Transverse colon (tissue), 4 donors: ENCODE data around the gene SCNM1. TPM values are rescaled to one million over a fixed set of nuclear protein-coding genes. Genes with fewer than 3 reads are reported as not detected.
"Not testable (repeated sequence)": the region's sequence is repeated elsewhere in the genome, so short reads cannot be mapped to it uniquely, and the experiment has no call there.

Experiments
- DNase-seq: peaks from one replicate; pipeline ENCODE4 v3.0.0-alpha.2; 2019
- H3K27ac ChIP-seq, 4 donors: fragments of 200-600 bp; sonication (generic); 2 replicates each; pipeline ENCODE4 v1.5.1; 2016 to 2018; ENCODE audit warnings: inconsistent platforms in 4 of 4
- H3K27me3 ChIP-seq: fragments of 200-600 bp; sonication (generic); 2 replicates; pipeline ENCODE4 v1.5.1; 2017; ENCODE audit warnings: inconsistent platforms
- H3K36me3 ChIP-seq, 4 donors: fragments of 200-600 bp; sonication (generic); 2 replicates each; pipeline ENCODE4 v1.5.1; 2017 to 2019; ENCODE audit warnings: inconsistent platforms in 4 of 4
- H3K4me1 ChIP-seq, 4 donors: fragments of 200-600 bp; sonication (generic); 2 replicates each; pipeline ENCODE4 v1.5.1; 2017 to 2020; ENCODE audit warnings: inconsistent platforms in 4 of 4
- H3K4me3 ChIP-seq, 4 donors: fragments of 200-600 bp; sonication (generic); 1 replicate in 1 of 4; 2 replicates in 3 of 4; pipeline versions ENCODE4 v1.5.1 to v1.6.1; 2017 to 2019; ENCODE audit warnings: inconsistent platforms in 4 of 4
- H3K9me3 ChIP-seq, 2 donors: fragments of 200-600 bp; sonication (generic); 2 replicates each; pipeline ENCODE4 v1.5.1; 2017 to 2019; ENCODE audit warnings: inconsistent platforms in 2 of 2
- EP300 ChIP-seq: sonication (generic); formaldehyde crosslinking; IDR thresholded peaks from one replicate; pipeline ENCODE4 v1.6.1; 2017; ENCODE audit warnings: antibody characterized with exemption, low read depth
- POLR2A ChIP-seq: fragments of 450-650 bp; IDR thresholded peaks from one replicate; pipeline ENCODE4 v1.6.1; 2016; ENCODE audit warnings: antibody characterized with exemption, mild to moderate bottlenecking, moderate library complexity
- POLR2AphosphoS5 ChIP-seq, 3 donors: sonication (generic); formaldehyde crosslinking; IDR thresholded peaks; one replicate each; pipeline ENCODE4 v1.6.1; 2016; ENCODE audit warnings: antibody characterized with exemption in 3 of 3
- WGBS, 2 donors: methylation state at CpG; one replicate each; pipeline ENCODE4 v1.1.5; 2018; ENCODE audit warnings: low coverage in 1 of 2; 5-methylcytosine and 5-hydroxymethylcytosine counted together
- in situ Hi-C, 4 donors: fragments of 200-750 bp; cut with MboI; loops; one replicate each; pipeline versions ENCODE4 v1.15.0 to v1.15.1; 2017; ENCODE audit warnings: low sequenced_read_pairs in 3 of 4, low pct_ligation_motif_present in 1 of 4, low pct_unique_long_range_greater_than_20kb in 1 of 4
- intact Hi-C: fragments of 100-400 bp; cut with DNase I; formaldehyde crosslinking; loops from one replicate; pipeline ENCODE4 v1.15.1; 2023; ENCODE audit warnings: low total_unique reads
- total RNA-seq, 4 donors: library from RNA; depleted of rRNA; stranded (reverse); fragments of >200 nt; gene quantifications; one replicate each; pipeline ENCODE4 v1.1.0, GENCODE V29; 2016
- TF ChIP-seq, protein P1 (sequence below), 5 experiments: fragments of 200-600 bp in 3 of 5; fragments of 450-650 bp in 2 of 5; sonication (generic) in 3 of 5; IDR thresholded peaks; 1 replicate in 2 of 5; 2 replicates in 3 of 5; pipeline ENCODE4 v1.5.1; 2016 to 2017; ENCODE audit warnings: antibody characterized with exemption in 5 of 5, inconsistent platforms in 3 of 5, mild to moderate bottlenecking in 2 of 5, moderate library complexity in 1 of 5

The SCNM1 gene
- total RNA-seq, 4 donors from 2014 or later = 9.0 to 35.4 (median 25.1) TPM

DNA sequence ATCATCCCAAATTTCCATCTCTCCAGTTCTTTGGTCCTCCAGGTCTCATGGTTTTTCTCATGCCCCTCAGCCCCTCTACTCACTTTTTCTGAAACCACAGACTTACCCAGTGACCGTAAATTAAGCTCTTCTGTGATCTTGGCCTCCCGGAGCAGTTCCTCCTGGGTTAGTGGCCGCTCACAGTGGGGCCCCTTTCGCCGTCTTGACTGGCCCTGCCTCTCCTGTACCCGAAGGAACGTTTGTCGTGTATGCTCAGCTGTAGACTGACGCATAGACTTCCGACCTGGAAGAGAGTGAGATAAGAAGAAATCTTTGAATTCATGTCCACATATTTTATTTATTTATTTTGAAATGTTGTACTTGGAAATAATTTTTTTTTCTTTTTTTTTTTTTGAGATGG lies 18.3 kb downstream of the SCNM1 start:
- Histone ChIP-seq H3K4me1 (peaks cover 9 to 25% (median 16%) of the 10 kb centered on the region in 4 donors), H3K36me3 (peaks cover 0 to 60% (median 30%) of the 10 kb centered on the region in 4 donors), H3K27me3 (no peaks in the 10 kb centered on the region), H3K27ac (no peak overlapping the region), H3K4me3 (no peak overlapping the region), H3K9me3 (no peaks in the 10 kb centered on the region)
- in situ Hi-C loops = no loop called here
- no peak for DNase-seq
- WGBS, 2 donors = 90 to 92% methylated on average over 8 to 10 of the region's 10 CpGs
- intact Hi-C loops = no loop called here
- TF ChIP-seq, protein P1, sequence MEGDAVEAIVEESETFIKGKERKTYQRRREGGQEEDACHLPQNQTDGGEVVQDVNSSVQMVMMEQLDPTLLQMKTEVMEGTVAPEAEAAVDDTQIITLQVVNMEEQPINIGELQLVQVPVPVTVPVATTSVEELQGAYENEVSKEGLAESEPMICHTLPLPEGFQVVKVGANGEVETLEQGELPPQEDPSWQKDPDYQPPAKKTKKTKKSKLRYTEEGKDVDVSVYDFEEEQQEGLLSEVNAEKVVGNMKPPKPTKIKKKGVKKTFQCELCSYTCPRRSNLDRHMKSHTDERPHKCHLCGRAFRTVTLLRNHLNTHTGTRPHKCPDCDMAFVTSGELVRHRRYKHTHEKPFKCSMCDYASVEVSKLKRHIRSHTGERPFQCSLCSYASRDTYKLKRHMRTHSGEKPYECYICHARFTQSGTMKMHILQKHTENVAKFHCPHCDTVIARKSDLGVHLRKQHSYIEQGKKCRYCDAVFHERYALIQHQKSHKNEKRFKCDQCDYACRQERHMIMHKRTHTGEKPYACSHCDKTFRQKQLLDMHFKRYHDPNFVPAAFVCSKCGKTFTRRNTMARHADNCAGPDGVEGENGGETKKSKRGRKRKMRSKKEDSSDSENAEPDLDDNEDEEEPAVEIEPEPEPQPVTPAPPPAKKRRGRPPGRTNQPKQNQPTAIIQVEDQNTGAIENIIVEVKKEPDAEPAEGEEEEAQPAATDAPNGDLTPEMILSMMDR (IDR thresholded peaks at IDR 0.05) = no peak
- TF ChIP-seq POLR2A (no peak), EP300 (no peak), POLR2AphosphoS5 (IDR thresholded peaks at IDR 0.05) (no peak)

GRCh38 chr1:151187205-151187604 lies 21.3 kb downstream of the SCNM1 start:
- Histone ChIP-seq H3K36me3 (peaks cover 0 to 34% (median 17%) of the 10 kb centered on the region in 4 donors), H3K9me3 (no peaks in the 10 kb centered on the region), H3K27ac (peak overlapping the region in 2 of 4 donors; percentile 7 to 16), H3K4me3 (no peak overlapping the region), H3K4me1 (peaks cover 16 to 34% (median 21%) of the 10 kb centered on the region in 4 donors), H3K27me3 (no peaks in the 10 kb centered on the region)
- TF ChIP-seq, protein P1 (IDR thresholded peaks at IDR 0.05) = no peak
- TF ChIP-seq EP300 = no peak
- TF ChIP-seq POLR2AphosphoS5 (IDR thresholded peaks at IDR 0.05) = no peak
- no peak for TF ChIP-seq POLR2A
- WGBS, 2 donors = 52 to 53% methylated on average over 1 of the region's 1 CpG
- DNase-seq = no peak
- intact Hi-C loops (no loop called here), in situ Hi-C loops (no loop called here)

- DNase-seq, H3K27me3 ChIP-seq, H3K9me3 ChIP-seq, intact Hi-C loops, in situ Hi-C loops: not testable (repeated sequence)
- H3K4me1 ChIP-seq = peaks cover 16 to 34% (median 21%) of the 10 kb centered on the region in 4 donors
- WGBS, 2 donors = 75% methylated on average over 8 of the region's 8 CpGs; no CpG with 5 or more reads in 1 of the 2 donors
- H3K27ac ChIP-seq = peak overlapping the region; percentile 85 to 93 (median 90)
- peaks cover 0 to 20% (median 10%) of the 10 kb centered on the region in 4 donors for H3K36me3 ChIP-seq
- H3K4me3 ChIP-seq = peak overlapping the region in 2 of 4 donors; percentile 67 to 93
These were observed 22.7 kb downstream of the SCNM1 start for GRCh38 chr1:151188667-151189066.

DNA sequence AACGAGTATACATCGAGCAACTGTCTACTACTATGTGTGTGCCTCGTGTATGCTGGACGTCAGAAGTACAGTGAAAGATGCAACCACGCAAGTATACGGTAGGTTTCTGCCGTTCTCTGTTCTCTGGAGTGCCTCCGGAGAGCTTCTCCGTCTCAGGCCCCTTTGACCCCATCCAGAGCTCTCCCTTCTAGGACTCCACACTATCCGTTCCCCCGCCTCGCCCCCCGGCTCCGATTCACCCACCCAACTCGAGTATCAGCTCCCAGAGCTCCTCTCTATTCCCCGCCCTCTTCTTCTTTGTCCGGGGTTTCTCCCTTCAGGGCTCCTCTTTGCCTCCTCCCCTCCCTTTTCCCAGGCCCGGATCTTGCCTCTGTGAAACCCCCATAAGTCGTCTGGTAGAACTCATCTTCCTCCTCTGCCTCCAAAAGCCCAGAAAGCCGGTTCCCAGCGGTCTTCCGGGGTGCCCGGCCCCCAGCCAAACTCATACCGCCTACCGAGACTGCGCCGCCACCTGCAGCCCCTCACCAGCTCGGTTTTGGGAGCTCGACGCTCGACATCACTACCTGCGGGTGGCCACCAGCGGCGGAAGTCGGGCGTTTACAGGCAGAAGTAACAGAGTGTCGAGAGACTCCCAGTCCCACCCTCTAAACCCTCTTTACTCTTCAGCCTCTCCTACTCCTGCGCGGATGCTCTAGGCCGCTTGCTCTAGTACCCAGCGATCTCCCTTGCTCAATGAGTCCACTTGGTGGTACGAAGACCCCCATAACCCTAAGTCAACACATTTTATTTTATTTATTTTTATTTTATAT lies 23.9 kb downstream of the SCNM1 start, which contains the start of gene VPS72:
Gene VPS72, minus strand, starts transcription at position 561 of the 809 bp plus-strand sequence. Its CDS starts 76 bp downstream, at position 485.
- intact Hi-C loops = no loop called here
- peak within 1 kb of the TSS; percentile 85 to 93 (median 90) for H3K27ac ChIP-seq
- peak within 1 kb of the TSS; percentile 67 to 94 (median 86) for H3K4me3 ChIP-seq
- H3K27me3 ChIP-seq = no peaks in the 10 kb centered on the region
- TF ChIP-seq POLR2A = peak; percentile 75
- no peak for TF ChIP-seq EP300
- TF ChIP-seq, protein P1 (IDR thresholded peaks at IDR 0.05) = peak; percentile 20 to 69 (median 31)
- peak; percentile 76 to 86 (median 84) for TF ChIP-seq POLR2AphosphoS5 (IDR thresholded peaks at IDR 0.05)
- WGBS, 2 donors = 0 to 1% methylated on average over 25 to 42 of the region's 42 CpGs
- DNase-seq = peak; percentile 90
- H3K36me3 ChIP-seq = peaks cover 0 to 8% (median 4%) of the 10 kb centered on the region in 4 donors
- no peaks in the 10 kb centered on the region for H3K9me3 ChIP-seq
- peaks cover 16 to 36% (median 21%) of the 10 kb centered on the region in 4 donors for H3K4me1 ChIP-seq
- in situ Hi-C loops = no loop called here
